ENCODE data around the gene TTC28.

The TTC28 gene

DNA sequence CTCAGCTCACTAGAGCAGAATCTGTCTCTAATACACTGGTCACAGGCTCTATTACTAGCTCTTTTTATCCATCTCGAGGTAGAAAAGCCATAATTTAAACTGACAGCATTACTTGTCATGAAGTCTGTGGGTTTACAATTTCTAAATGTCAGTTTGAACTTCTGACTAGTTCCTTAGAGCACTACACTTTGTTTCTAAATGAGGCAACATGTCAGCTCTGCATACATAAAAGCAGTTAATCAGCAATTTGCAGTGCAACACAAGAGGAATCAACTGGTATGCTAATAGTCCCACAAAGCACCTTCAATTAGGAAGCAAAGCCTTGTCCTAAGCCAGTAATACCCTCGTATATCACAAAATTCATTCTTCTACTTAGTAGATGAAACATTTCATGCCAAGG is 321.3 kb downstream of the TTC28 start:
- DNase-seq (ENCODE audit: low read depth, low spot score): no peak

DNA sequence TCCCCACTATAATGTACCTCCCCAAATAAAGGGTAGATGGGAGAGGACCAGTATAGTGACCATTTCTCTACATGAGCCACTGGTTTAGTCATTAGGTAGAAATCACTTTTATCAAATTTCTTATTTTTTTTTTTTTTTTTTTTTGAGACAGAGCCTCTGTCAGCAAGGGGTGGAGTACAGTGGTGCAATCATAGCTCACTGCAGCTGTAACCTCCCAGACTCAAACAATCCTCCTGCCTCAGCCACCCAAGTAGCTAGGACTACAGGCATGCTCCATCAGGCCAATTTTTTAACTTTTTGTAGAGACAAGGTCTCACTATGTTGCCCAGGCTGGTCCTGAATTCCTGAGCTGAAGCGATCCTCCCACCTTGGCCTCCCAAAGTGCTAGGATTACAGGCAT is 322.4 kb downstream of the TTC28 start:
- no peak for DNase-seq (ENCODE audit: low read depth, low spot score)

DNA sequence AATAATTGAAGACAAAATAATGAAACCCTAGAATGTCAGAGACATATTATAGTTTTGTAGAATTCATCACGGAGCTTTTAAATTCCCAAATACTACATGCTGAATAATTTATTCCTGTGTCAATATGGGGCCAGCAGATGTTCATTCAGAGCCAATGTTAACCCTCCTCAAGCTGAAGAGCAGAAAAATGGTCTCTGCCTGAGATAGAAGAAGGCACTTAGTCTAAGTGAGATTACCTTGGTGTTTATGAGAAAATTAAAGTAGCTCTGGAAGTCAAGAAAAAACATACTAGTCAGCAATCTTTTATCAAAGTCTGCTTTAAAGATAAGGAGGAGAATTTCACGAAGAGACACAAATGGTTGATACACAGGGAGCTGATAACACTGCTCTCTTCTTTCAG is 328.2 kb downstream of the TTC28 start:
- no peak for DNase-seq (ENCODE audit: low read depth, low spot score)

DNA sequence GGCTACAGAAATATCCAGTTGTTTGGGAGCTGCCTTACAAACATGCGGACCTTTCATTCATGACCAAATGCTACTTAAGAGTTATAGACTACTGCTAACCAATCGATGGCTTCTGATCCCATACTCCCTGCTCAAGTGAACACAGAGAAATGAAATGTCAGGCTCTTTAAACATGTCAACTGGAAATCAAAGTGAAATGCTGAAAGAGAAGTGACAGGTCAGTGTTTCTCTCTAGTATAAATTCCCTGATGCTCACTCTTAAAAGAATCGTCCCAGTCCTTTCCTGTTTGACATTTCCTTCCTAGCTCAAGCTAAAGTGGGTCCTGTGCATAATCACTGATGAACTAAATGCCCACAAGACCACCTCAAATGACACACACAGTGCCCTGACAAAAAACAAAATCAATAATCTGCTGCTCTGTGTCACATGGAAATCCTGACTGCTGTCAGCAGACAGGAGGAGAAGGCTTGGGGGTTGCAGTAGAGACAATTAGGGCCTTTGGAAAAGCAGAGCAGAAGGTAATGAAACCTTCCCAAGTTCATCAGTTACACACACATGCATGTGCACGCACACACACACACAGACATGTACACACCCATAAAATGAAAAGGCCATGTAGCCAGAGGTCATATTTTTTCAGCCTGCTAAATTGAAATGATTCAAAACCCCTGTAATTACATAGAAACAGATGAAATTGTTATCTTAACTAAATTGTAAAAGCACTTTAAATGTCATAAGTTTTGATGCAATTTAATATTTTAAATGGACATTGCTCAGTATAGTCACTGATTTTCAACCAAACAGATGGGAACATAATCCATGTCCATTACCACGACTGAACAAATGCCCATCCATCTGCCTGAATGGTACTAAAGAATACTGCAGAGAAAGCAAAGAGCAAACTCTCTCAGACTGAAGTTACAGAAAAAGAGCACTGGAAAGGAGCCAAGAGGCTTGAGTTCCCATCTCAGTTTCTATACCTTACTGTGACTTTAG is 330.7 kb downstream of the TTC28 start:
- no peak for DNase-seq (ENCODE audit: low read depth, low spot score)

DNA sequence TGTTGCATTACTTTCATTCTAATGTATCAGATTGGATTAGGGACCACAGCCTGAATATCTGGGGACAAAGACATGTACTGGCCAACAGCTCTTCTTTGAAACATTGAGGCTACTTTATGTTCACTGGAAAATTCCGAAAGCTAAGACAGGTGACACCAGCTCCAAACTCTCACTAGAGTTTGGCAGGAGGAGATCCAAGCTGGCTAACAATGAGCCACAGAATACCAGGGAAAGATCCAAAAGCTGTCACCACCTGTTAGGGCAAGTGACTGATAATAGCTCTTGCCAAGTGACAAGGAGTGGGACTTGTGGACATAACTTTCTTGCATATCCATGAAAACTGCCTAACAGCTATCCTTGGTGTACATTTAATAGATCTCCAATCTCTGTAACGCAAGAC is 333.3 kb downstream of the TTC28 start:
- no peak for DNase-seq (ENCODE audit: low read depth, low spot score)

DNA sequence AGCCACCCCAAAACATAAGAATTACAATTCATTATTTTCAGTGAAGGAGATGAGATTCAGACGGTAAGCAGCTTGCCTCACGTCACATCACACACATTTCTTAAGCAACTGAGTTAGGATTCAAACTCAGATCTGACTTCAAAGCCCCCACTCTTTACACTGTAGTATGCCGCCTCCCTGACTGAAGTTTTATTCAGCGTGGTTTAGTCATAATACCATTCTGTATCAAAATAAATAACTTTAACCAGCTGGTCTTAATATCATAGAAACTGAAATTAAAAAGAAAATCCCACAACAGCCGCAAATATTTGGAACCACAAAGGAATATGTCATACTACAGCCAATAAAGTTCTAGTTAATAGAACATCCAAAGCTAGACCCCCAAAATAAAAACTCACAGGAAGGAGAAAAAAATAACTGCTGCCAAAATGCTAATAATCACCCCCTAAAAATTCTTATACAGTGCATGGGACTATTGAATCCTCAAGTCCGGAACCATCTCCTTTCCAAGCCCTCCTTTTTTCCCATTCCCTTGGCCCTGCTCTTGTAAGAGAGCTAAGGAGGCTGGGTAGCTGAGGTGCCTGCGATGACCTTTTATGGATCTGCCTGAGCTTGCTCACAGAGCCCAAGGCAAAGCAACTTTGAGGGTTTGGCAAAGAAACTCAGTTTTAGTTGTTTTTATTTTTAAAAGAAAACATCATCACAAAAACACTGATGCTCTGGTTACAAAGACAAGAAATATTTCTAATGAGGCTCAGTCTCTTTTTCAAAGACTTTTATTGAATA is 334.5 kb downstream of the TTC28 start:
- DNase-seq (ENCODE audit: low read depth, low spot score): no peak

DNA sequence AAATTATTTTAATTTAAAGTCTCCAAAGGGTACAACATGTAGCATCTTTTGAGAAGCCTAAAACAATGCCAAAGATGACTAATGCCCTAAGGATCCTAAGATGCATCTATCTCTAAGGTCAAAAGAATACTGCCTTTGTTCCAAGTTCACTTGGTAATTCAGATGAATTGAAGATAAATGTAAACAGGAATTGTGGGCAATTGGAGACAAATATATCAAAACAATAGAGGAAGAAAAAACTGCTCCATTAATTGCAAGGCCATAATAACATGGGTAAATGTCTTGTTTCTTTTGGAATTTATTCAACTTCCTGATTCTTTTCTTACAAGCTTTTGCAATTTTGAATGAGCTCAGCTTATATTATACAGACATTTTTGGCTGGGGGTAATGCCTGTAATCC is 338.6 kb downstream of the TTC28 start:
- DNase-seq (ENCODE audit: low read depth, low spot score): no peak

DNA sequence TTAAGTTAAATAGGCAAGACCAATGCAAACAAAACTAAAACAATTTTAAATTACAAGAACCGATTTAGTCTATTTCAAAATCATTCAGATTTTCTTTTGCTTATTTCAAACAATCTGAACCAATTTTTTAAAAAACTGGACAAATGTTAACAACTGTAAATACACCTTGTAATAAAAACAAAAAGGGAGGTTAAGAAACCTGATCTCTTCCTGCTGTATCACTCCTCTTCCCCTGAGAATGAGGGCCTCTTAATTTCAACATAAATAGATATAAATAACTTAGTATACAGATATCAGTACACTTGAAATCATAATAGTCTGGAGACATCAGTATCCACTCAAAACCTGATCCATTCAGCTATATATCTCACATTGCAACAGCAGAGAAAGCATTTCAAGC is 346.6 kb downstream of the TTC28 start:
- DNase-seq (ENCODE audit: low read depth, low spot score): no peak

DNA sequence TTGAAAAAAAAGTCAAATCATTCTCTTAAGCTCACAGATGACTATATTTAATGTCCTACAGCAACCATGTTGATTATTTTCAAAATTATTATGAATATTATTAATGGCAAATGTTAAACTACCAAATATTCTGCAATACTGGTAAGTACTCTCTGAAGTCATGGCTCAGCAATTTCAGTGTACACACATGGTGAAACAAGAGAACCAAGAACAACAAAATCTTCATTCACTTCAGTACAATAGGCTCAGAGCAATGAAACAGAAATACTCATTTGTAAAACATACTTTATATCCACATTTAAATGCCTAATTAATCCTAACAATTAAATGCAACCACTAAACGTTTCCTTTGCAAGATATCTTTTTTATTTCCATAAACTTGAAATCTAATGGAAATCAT is 347.2 kb downstream of the TTC28 start:
- no peak for DNase-seq (ENCODE audit: low read depth, low spot score)

DNA sequence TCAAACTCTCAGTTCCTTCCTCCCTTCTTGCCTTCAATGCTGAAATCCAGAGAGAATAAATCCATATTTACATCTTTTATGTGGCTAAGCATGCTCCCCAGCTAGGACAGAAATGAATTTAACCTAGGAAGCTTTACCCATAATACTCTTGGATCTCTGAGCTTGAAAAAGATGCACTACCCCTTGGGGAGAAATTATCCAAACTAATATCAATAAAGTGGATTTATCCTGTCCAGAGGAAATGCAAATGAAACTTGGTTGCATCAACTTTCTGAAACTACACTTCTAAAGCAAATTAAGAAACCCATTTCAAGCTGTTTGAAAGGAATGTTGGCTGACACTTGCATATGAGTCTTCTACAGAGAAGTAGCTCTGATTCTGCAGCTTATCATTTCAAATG is 347.9 kb downstream of the TTC28 start:
- DNase-seq (ENCODE audit: low read depth, low spot score): no peak

DNA sequence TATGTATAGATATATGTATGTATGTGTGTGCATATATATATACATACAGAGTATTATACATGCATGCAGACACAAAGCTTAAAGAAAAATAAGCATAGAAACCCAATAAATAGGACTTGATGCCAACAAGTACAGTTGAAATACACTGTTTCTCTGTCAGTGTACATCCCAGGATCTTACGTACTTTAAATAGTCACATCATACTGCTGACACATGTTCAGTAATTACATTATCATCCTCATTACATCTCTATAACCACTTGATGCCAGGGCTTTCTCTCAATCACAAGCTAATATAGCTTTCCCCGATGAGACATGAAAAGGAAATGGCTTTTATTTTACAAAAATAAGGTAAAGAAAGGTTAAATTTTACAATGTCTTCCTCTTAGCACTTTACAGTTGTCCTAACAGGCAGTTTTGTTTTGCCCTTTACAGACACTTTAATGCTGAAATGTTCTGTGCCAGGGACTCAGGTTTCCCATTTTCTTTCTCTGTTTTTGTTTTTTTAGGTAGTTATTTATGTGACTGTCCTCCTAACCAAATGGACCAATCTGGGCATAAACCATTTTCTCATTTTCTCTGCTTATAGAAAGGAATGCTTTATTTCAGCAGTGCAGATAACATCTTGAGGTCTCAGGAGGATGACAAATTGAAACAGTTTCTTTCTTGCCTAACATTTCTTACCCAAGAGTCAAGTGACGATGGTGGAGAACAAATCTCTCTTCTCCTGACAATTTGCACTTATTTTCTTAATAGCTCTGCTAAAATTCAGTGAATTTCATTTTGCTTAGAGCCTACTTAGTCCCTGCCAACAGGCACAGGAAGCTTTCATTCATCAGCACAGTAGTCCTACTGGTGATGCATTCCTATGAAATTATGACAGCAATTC is 350.2 kb downstream of the TTC28 start:
- DNase-seq (ENCODE audit: low read depth, low spot score): no peak

DNA sequence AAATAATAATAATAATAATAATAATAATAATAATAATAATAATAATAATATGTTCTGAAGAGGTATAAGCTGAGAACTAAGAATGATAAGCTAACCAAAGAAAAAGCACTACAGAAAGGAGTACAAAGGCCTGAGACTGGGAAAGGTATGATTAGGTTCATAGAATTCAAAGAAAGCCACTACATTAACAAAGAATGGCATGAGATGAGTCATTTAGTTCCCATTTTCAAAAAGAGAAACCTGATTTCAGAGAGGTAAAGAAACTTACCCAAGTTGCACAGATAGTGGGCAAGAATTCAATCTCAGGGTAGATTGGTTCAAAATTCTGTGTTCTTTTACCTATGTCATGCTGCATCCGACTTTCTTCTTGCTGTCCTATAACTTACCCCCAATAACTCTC is 350.9 kb downstream of the TTC28 start:
- no peak for DNase-seq (ENCODE audit: low read depth, low spot score)

DNA sequence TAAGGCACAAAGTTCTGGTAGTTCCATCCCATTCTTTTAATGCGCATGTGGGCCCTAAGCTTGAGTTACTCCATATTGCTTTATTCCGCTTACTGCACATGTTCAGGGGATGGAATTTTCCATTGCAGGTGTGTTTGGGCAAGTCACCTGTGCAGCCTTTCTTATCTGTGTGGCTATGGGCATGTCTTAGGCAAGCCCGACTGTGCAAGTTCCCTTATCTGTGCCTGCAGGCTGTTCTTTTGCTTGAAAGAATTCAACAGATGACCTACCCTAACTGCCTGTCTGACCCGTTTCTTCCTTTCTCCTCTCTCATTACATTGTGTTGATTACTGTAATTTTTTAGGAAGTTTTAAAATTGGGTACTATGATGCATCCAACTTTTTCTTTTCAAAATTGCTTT is 363.6 kb downstream of the TTC28 start:
- DNase-seq (ENCODE audit: low read depth, low spot score): no peak

DNA sequence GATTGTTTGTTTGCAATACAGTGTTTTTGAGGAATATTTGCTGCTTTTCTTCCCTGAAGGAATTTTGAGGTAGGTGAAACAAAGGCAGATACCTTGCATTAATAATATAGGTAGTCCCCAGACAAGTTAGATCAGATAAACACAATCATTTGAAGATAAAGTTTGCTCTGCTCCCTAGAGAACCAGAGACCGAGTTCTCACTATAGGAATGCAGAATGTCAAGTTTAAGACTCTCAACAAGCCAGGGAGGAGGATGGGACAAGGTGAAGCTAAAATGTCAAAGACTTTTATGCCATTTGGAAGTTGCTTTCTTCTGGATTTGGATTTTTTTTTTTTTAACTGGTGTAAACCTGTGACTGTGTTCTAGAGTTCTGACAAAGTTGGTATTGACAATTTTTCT is 364.7 kb downstream of the TTC28 start:
- no peak for DNase-seq (ENCODE audit: low read depth, low spot score)

DNA sequence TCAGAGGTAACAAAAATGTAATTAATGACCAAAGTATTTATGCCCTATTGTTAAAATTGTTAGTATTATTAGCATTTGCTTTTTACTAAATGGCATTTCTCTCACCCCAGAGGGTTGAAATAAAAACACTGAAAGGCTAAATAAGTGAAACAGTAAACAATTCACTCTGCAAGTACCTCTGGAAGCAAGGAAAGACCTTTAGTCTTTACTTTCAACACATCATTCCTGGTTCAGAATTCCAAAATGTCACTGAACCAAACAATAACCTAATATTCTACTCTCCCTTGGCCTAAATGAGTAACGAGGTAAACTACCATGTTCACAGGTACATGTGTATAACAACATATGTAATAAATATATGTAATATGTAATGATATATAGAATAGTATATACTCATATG is 369.3 kb downstream of the TTC28 start:
- no peak for DNase-seq (ENCODE audit: low read depth, low spot score)

DNA sequence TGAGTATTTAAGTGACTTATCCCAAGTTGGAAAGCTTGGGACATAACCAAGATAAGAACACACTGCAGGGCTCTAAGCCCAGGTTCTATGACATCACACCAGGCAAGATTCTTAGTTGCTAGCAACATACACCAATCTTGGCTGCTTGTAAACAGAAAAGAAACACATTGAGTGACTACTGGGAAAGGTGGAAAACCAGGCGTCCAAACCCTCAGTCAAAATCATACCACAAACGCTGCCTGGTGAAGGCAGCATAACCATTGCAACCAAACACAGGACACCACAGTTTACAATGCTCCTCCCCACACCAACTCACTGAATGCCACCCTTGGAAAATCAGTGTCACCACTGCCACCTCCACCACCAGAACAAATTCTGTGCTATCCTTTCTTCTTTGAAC is 379.9 kb downstream of the TTC28 start:
- no peak for DNase-seq (ENCODE audit: low read depth, low spot score)

DNA sequence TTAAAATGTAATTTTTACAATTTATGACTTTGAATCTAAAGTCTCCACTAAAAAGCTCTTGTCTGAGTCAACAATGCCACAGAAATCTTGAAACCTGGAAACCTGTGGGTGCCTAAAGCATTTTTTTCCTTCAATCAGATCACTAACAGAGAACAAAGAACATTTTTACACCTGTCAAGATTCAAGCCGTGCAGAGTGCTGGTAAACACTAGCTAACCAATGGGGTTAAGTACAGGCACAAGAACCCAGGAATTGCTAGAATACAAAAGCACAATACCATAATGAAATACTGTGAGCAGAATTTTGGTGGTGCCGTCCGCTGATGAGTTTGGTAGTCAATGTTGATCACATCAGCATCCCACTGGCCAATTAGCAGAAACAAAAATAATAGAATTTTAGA is 380.3 kb downstream of the TTC28 start:
- no peak for DNase-seq (ENCODE audit: low read depth, low spot score)

DNA sequence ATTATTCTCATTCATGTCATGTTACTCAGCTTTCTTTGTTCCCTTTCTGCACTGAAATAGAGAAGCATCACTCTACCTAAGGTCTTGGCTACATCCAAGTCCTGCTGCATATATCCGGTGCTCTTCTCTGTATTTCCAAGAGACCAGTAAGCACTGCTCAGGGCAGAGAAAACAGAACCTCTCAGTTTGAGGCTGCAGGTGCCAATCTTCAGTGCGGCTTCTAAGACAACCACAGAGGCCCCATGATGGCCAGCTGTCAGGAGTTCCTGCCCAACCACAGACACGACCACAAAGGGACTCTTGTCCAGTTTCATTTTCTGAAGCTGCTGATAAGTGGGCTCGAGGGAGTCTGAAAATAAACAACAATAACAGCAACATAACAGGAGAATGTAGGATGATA is 382.1 kb downstream of the TTC28 start:
- DNase-seq (ENCODE audit: low read depth, low spot score): no peak

DNA sequence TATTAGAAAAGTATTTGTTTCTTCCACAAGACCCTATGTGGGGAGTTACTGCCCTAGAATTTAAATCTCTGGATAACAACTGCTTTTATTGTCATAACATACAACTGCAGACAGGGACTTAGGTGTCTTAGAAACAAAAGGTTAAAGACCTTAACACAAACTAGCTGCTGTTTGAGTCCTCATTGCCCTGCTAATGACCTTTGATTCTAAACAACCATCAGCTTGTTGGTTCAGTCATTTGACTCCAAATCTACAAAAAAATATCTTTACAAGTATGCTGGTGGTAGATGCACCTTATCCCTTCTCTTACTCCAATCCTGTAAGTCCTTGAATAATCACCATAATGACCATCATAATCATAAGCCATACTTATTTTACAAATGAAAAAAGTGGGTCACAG is 383.2 kb downstream of the TTC28 start:
- no peak for DNase-seq (ENCODE audit: low read depth, low spot score)

DNA sequence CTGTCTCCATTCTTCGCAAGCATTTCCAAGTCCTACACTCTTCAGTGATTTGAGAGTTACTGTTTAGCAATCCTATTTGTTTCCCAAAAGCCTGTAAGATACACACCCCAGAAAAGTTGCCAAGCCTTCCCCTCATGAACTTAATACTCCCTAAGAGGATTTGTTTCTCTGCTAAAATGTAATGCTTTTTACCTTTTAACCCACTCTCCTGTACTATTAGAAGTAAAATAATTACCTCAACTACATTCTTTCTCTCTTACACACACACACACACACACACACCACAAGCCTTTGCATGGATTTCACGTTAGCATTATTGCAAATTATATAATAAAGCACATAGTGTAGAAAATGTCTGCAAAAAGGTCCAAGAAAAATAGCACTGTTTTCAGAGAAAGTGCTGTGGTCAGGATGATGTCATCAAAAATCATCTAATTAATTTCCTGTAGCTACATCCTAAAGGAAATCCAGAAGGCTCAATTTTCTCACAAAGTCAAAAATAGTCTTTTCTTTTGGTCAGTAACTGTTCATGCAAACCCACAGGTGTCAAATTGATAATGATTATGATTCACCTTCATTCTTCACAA is 396.5 kb downstream of the TTC28 start:
- DNase-seq (ENCODE audit: low read depth, low spot score): no peak

DNA sequence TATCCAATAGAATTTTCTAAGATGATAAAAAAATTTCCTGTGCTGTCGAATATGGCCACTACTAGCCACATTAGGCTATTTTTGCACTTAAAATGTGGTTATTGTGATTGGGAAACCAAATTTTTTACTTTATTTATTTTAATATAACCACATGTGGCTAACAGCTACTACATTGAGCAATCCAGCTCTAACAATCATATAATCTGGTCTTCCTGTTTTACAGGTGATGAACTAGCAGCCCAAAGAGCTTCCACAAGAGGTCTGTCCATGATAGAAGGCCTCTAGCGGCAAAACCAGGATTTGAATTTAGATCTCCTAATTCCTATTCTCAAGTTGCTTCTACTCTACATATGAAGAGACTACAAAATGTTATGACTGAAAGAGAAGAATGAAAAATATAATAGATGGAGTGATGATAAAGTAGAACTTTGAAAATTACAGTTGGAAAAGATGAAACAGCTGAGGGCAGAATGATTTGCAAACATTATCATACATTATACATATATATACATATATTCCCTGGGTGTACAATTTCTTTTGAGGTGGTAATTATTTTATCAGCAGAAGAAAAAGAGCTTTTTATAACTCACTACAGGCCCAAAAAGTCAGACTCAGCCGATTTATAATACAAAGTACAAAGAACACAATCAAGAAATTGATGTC is 397.1 kb downstream of the TTC28 start:
- no peak for DNase-seq (ENCODE audit: low read depth, low spot score)
